Measurements from ENCODE around the gene NHP2. TPM values are rescaled to one million over a fixed set of nuclear protein-coding genes. Genes with fewer than 3 reads are reported as not detected.
A peak's percentile ranks its signal among the peaks of the same experiment; 100 is the strongest.

The NHP2 gene
- total and polyA plus RNA-seq, 3 experiments from 2014 or later: 219 to 311 (median 298) TPM

DNA sequence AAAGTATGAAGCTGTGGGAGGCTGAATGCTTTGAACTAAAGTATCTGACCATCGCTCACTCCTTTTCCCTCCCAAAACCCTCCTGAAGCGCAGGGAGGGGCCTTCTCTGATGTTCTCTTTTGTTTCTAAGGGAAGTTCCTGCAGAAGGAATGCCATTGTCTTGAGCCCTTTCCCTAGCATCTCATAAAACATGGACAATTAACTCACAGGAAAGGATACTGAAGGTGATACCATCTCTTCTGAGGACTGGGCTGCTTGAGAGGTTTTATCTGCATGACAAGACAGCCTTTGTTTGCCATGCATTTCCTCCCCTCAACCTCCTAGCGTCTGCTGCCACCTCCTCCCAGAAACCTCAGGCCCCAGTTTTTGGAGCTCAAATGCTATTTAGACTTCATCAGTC is 27.1 kb downstream of the NHP2 start:
- CTCF ChIA-PET: no interaction called here
- peaks cover 0 to 1% (median under 1%) of the 10 kb centered on the region in 3 donors for H3K36me3 Mint-ChIP-seq
- POLR2A ChIA-PET: no interaction called here

GRCh38 chr5:178125253-178125906 is 28.3 kb downstream of the NHP2 start:
- no peaks in the 10 kb centered on the region for H3K27me3 ChIP-seq (ENCODE audit: insufficient read depth, low read length, poor library complexity, severe bottlenecking)
- Mint-ChIP-seq H3K9me3 (no peaks in the 10 kb centered on the region), H3K4me3 (peak overlapping the region in 1 of 7 donors; percentile 48), H3K27ac (no peak overlapping the region), H3K27me3 (peaks cover 0 to 2% of the 10 kb centered on the region in 2 donors), H3K4me1 (peaks cover 4 to 20% (median 4%) of the 10 kb centered on the region in 3 donors), H3K36me3 (peaks cover 0 to 3% (median 0%) of the 10 kb centered on the region in 3 donors)
- H3K9me3 ChIP-seq (ENCODE audit: low read length): no peaks in the 10 kb centered on the region
- H3K27ac ChIP-seq (ENCODE audit: low read depth, low read length): no peak overlapping the region
- POLR2A ChIA-PET: no interaction called here
- H3K4me3 ChIP-seq (ENCODE audit: low read length): no peak overlapping the region
- CTCF ChIA-PET: interaction anchor here (1.2 kb wide), 1 partner anchor 10 kb away, joined by 3 read pairs; no protein-coding TSS in a partner anchor
- peak in 1 of 5 donors; percentile 11 for DNase-seq
- H3K36me3 ChIP-seq (ENCODE audit: insufficient read depth, low read length): no peaks in the 10 kb centered on the region
- H3K4me1 ChIP-seq (ENCODE audit: insufficient read depth, low read length): peaks cover 18% of the 10 kb centered on the region

More for the DNA sequence above, 27.1 kb downstream of the NHP2 start:
- Mint-ChIP-seq H3K27me3 (peaks cover 0 to 2% of the 10 kb centered on the region in 2 donors), H3K4me1 (peaks cover 4 to 15% (median 5%) of the 10 kb centered on the region in 3 donors), H3K4me3 (no peak overlapping the region), H3K27ac (peak overlapping the region in 1 of 8 donors; percentile 36), H3K9me3 (no peaks in the 10 kb centered on the region)
- Histone ChIP-seq H3K4me3 (ENCODE audit: low read length) (no peak overlapping the region), H3K9me3 (ENCODE audit: low read length) (no peaks in the 10 kb centered on the region), H3K4me1 (ENCODE audit: insufficient read depth, low read length) (peaks cover 10% of the 10 kb centered on the region), H3K27ac (ENCODE audit: low read depth, low read length) (peak overlapping the region; percentile 59), H3K36me3 (ENCODE audit: insufficient read depth, low read length) (no peaks in the 10 kb centered on the region), H3K27me3 (ENCODE audit: insufficient read depth, low read length, poor library complexity, severe bottlenecking) (no peaks in the 10 kb centered on the region)
- DNase-seq: no peak

- Mint-ChIP-seq H3K27ac (peak overlapping the region in 1 of 8 donors; percentile 17), H3K9me3 (no peaks in the 10 kb centered on the region), H3K4me1 (peaks cover 4 to 19% (median 5%) of the 10 kb centered on the region in 3 donors), H3K27me3 (no peaks in the 10 kb centered on the region), H3K36me3 (peaks cover 0 to 3% (median 0%) of the 10 kb centered on the region in 3 donors), H3K4me3 (peak overlapping the region in 1 of 7 donors; percentile 12)
- Histone ChIP-seq H3K27me3 (ENCODE audit: insufficient read depth, low read length, poor library complexity, severe bottlenecking) (no peaks in the 10 kb centered on the region), H3K27ac (ENCODE audit: low read depth, low read length) (no peak overlapping the region), H3K4me1 (ENCODE audit: insufficient read depth, low read length) (peaks cover 19% of the 10 kb centered on the region), H3K9me3 (ENCODE audit: low read length) (no peaks in the 10 kb centered on the region), H3K36me3 (ENCODE audit: insufficient read depth, low read length) (no peaks in the 10 kb centered on the region), H3K4me3 (ENCODE audit: low read length) (no peak overlapping the region)
- POLR2A ChIA-PET: no interaction called here
- peak in 1 of 5 donors; percentile 23 for DNase-seq
- CTCF ChIA-PET: interaction anchor here (0.7 to 4.4 kb wide), 7 partner anchors 10 to 47 kb away, joined by 3 to 46 read pairs (median 3); no protein-coding TSS in a partner anchor
These were observed 29.4 kb downstream of the NHP2 start for GRCh38 chr5:178123966-178124925.

DNA sequence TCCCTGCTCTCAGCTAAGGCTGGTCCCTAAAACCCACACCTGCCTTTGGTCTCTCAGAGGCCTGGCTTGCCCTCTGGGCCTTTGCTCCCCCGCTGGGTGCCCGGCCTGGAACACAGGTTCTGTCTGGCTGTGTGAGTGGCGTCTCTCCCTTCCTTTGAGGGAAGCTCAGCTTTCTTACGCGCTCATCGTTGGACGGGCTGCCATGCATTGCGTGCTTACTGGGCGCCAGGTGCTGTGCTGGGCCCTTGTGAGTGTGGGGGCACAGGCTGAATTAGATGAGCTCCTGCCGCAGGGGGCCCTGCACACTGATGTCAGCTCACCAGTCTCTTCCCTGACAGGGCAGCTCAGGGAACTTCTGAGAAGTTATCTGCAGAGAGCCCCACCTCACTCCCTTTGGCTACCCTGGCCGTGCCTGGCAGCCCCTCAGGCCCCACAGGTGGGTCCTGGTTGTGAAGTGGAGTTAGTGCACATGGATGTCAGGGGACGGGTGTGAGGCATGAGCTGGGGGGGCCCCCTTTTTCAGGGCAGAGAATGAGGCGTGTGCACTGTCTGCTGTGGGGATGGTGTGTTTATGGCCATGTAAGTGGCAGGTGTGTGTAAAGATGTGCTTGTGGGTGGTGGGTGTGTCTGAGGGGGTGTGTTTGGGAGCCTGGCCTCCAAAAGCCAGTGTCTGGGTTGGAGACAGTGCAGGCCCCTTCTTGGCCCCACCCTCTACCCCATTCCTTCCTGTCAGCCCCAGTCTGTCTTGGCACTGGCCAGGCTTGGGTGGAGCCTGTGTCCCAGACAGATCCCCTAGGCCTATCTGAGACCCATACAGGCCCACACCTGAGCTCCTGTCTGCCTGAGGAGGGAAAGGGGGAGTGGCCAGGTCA is 30.4 kb downstream of the NHP2 start:
- no peaks in the 10 kb centered on the region for H3K9me3 ChIP-seq (ENCODE audit: low read length)
- Mint-ChIP-seq H3K27ac (peak overlapping the region in 1 of 8 donors; percentile 50), H3K9me3 (no peaks in the 10 kb centered on the region), H3K27me3 (no peaks in the 10 kb centered on the region), H3K4me1 (peaks cover 4 to 24% (median 7%) of the 10 kb centered on the region in 3 donors), H3K36me3 (peaks cover 0 to 3% (median 0%) of the 10 kb centered on the region in 3 donors), H3K4me3 (peak overlapping the region in 1 of 7 donors; percentile 12)
- ChIA-PET POLR2A (interaction anchor here (0.6 kb wide), 1 partner anchor 15 kb away, joined by 4 read pairs; no protein-coding TSS in a partner anchor), CTCF (interaction anchor here (0.7 to 4.4 kb wide), 5 partner anchors 9 to 46 kb away, joined by 3 to 46 read pairs (median 5); no protein-coding TSS in a partner anchor)
- H3K4me1 ChIP-seq (ENCODE audit: insufficient read depth, low read length): peaks cover 20% of the 10 kb centered on the region
- no peak overlapping the region for H3K4me3 ChIP-seq (ENCODE audit: low read length)
- H3K27me3 ChIP-seq (ENCODE audit: insufficient read depth, low read length, poor library complexity, severe bottlenecking): no peaks in the 10 kb centered on the region
- DNase-seq: peak in 1 of 5 donors; percentile 39
- no peaks in the 10 kb centered on the region for H3K36me3 ChIP-seq (ENCODE audit: insufficient read depth, low read length)
- H3K27ac ChIP-seq (ENCODE audit: low read depth, low read length): no peak overlapping the region

- H3K4me1 ChIP-seq (ENCODE audit: insufficient read depth, low read length): peaks cover 30% of the 10 kb centered on the region
- H3K27ac ChIP-seq (ENCODE audit: low read depth, low read length): no peak overlapping the region
- no peaks in the 10 kb centered on the region for H3K27me3 Mint-ChIP-seq
- POLR2A ChIA-PET: interaction anchor here (0.6 kb wide), 1 partner anchor 16 kb away, joined by 4 read pairs; no protein-coding TSS in a partner anchor
- peaks cover 4 to 30% (median 10%) of the 10 kb centered on the region in 3 donors for H3K4me1 Mint-ChIP-seq
- H3K9me3 Mint-ChIP-seq: no peaks in the 10 kb centered on the region
- H3K27me3 ChIP-seq (ENCODE audit: insufficient read depth, low read length, poor library complexity, severe bottlenecking): no peaks in the 10 kb centered on the region
- CTCF ChIA-PET: interaction anchor here (1.5 to 4.4 kb wide), 6 partner anchors 12 to 45 kb away, joined by 5 to 46 read pairs (median 14); no protein-coding TSS in a partner anchor
- H3K27ac Mint-ChIP-seq: no peak overlapping the region
- DNase-seq: no peak
- no peak overlapping the region for H3K4me3 Mint-ChIP-seq
- H3K9me3 ChIP-seq (ENCODE audit: low read length): no peaks in the 10 kb centered on the region
- no peaks in the 10 kb centered on the region for H3K36me3 ChIP-seq (ENCODE audit: insufficient read depth, low read length)
- no peak overlapping the region for H3K4me3 ChIP-seq (ENCODE audit: low read length)
- H3K36me3 Mint-ChIP-seq: peaks cover 0 to 3% (median 0%) of the 10 kb centered on the region in 3 donors
These were observed 31.3 kb downstream of the NHP2 start for GRCh38 chr5:178122346-178122745.

- peaks cover 37% of the 10 kb centered on the region for H3K4me1 ChIP-seq (ENCODE audit: insufficient read depth, low read length)
- Mint-ChIP-seq H3K4me1 (peaks cover 10 to 37% (median 14%) of the 10 kb centered on the region in 3 donors), H3K27ac (peak overlapping the region in 2 of 8 donors; percentile 26 to 81), H3K9me3 (no peaks in the 10 kb centered on the region), H3K27me3 (peaks cover 0 to 2% of the 10 kb centered on the region in 2 donors), H3K36me3 (peaks cover 0 to 3% (median 0%) of the 10 kb centered on the region in 3 donors), H3K4me3 (peak overlapping the region in 3 of 7 donors; percentile 25 to 83 (median 31))
- H3K27me3 ChIP-seq (ENCODE audit: insufficient read depth, low read length, poor library complexity, severe bottlenecking): no peaks in the 10 kb centered on the region
- DNase-seq: peak in 1 of 5 donors; percentile 38
- ChIA-PET POLR2A (interaction anchor here (1.1 to 1.7 kb wide), 2 partner anchors 9 to 32 kb away, joined by 4 to 6 read pairs; partner anchors contain the start of genes NHP2 and RMND5B), CTCF (interaction anchor here (0.9 to 4.4 kb wide), 21 partner anchors 8 to 86 kb away, joined by 3 to 46 read pairs (median 7); partner anchors contain the start of gene NHP2)
- no peaks in the 10 kb centered on the region for H3K9me3 ChIP-seq (ENCODE audit: low read length)
- no peaks in the 10 kb centered on the region for H3K36me3 ChIP-seq (ENCODE audit: insufficient read depth, low read length)
- peak overlapping the region; percentile 23 for H3K4me3 ChIP-seq (ENCODE audit: low read length)
- no peak overlapping the region for H3K27ac ChIP-seq (ENCODE audit: low read depth, low read length)
These were observed 32.1 kb downstream of the NHP2 start for GRCh38 chr5:178121391-178122276.
